GM19468 (cell line): ENCODE measurements around the gene CNTRL.
"Not testable (repeated sequence)": the region's sequence is repeated elsewhere in the genome, so short reads cannot be mapped to it uniquely, and the experiment has no call there.

Experiments used
- ATAC-seq: cut with Tn5 transposase; IDR thresholded peaks from one replicate; pipeline ENCODE4 v1.9.1; 2021; ENCODE audit warnings: mild to moderate bottlenecking, moderate library complexity, moderate number of reproducible peaks; ENCODE audit not compliant: unreplicated experiment; ENCODE audit errors: extremely low read depth

Gene CNTRL

DNA sequence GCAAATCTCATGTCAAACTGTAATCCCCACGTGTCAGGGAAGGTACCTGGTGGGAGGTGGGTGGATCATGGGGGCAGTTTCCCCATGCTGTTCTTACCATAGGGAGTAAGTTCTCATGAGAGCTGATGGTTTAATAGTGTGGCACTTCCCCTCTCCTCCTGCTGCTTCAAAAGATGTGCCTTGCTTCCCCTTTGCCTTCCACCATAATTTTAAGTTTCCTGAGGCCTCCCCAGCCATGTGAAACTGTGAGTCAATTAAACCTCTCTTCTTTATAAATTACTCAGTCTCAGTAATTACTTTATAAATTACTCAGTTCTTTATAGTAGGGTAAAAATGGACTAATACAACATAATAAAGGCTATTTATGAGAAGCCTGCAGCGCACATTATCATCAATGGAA lies 7.1 kb upstream of the CNTRL start:
- no peak for ATAC-seq

DNA sequence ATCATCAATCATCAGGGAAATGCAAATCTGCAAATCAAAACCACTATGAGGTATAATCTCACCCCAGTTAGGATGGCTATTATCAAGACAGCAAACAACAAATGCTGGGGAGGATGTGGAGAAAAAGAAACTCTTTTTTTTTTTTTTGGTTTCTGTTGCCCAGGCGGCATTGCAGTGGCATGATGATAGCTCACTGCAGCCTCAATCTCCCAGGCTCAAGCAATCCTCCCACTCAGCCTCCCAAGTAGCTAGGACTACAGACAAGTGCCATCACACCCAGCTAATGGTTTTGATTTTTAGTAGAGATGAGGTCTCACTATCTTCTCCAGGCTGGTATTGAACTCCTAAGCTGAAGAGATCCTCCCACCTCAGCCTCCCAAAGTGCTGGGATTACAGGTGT lies 5.4 kb upstream of the CNTRL start:
- no peak for ATAC-seq

DNA sequence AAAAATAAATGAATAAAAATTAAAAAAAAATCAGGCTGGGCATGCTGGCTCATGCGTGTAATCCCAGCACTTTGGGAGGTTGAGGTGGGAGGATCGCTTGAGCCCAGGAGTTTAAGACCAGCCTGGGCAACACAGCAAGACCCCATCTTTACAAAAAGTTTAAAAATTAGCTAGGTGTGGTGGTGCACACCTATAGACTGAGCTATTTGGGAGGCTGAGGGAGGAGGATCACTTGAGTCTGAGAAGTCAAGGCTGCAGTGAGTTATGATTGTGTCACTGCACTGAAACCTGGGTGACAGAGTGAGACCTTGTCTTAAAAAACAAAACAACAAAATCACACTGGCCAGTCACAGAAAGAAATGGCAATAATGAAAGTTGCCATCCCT lies 3.4 kb upstream of the CNTRL start:
- no peak for ATAC-seq

DNA sequence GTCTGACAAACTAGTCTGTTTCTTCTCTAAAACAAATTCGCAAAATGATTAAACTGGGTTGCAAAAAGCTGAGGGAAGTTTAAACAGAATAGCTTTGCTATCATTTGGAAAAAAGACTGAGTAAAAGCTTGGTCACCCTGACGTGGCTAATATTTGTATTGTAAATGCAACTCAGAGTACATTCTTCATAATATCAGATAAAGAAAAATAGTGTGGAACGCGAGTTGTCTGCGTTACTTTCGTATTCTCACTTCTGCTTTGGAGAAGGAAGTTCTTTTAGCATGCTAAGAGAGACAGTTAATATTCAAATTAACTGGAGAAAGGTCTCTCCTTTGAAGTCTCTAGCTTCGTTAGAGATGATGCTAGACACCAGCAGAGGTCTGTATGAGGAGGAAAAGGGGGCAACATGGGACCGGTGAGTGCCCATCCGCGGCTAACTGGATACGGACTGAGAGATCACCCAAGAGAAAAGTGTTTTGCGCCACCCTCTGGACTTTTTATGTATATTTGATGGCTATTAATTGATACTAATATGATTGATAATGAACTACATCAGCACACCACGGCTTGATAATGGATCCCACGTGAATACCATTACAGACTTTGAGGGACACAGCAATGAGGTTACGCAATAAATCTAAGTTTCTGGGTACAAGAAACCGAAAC lies 2.9 kb upstream of the CNTRL start:
- peak; percentile 24 for ATAC-seq

DNA sequence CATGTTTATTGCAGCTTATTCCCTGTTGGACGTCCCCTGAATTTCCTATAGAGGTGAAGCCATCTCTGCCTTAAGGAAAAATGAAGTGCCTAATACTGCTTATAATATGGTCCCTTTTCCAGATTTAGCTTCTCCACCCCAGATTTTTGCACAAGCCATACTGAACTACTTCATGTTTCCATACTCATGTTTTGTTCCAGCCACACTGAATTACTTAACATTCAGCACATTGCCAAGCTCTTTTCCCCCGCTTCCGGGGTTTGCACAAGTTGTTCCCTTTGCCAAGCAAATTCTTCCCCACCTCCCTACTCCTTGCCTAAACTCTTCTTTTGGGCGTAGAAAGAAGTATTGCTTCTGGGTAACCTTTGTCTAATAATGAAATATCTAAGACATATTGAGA lies 1.7 kb upstream of the CNTRL start:
- ATAC-seq = no peak

DNA sequence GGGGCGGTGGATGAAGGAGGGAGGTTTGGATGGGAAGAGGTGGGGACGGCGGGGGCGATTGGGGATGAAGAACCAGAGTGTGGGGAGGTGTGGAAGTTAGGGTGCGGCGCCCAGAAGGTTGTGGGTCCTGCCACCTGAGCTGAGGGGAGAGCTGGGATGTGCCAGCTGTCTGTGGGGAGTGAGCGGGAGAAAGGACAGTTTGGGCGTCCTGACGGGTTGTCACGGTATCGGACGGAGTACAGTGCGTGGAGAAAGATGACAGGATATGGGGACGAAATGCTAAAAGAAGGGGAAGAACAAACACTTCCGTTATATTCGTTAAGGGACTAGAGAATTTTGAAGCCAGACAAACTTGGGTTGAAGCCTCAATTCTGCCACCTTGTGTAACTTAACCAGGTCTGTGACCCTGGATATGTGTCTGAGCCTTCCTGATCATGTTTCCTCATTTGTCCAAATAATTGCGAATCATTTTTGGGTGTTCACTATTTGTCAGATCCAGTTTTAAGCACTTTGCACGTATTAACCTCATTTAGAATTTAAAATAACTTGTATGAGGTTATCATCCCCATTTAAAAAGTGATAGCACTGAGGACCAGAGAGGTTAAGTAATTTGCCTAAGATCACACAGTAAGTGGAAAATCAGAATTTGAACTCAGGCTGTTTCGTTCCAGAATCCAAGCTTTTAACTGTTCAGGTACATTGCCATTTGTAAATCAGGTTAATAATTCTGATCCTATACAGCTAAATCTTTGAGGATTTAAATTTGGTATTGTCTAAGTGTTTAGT lies 689 bp downstream of the CNTRL start:
- no peak for ATAC-seq

DNA sequence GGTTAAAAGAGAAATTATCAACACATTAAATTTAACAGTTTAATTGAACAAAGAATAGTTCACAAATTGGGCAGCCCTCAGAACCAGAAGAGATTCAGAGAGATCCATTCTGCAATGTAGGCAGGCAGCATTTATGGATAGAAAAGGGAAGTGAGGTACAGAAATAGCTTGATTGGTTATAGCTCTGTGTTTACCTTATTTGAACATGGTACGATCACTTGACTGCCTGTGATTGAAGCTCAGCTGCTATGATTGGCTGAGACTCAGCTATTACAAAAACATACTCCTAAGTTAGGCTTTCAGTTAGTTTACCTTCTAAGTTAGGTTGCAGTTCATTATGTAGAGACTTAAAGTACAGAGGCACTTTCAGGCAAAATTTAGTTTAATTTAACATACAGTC lies 7.3 kb downstream of the CNTRL start:
- no peak for ATAC-seq

DNA sequence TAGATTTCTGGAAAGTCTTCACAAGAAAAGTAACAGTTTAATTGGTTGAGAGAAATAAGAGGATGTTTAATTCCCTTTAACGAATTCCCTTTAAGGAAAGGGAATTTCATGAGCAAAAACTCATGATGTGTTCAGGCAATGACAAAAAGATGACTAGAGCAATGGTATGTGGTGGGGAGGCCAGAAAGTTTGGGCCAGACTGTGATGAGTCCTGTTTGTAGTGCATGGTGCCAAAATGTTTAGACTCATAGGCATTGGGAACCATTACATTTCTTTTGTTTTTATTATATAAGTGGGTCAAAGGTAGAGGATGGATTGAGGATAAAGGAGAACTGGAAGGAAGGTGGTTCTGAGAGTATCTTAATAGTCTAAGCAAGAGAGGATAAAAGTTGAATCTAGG lies 10.9 kb downstream of the CNTRL start:
- ATAC-seq = no peak

DNA sequence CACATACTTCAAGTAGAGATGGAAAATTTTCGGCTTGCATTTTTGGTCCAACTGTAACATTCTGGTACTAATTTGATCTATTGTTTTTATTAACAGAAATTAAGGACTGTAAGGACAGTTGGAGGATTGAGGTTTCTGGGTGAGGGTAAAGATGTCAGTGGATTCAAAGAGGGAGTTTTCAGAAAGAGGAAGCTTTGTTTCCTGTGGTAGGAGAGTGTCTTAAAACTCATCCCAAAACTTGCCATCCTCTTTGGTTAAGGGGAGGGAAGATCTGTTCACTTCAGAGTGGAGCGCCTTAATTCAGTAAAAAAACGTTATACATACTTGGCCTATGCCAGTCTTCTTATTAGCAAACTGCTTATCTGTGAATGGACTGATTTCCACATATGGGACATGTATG lies 13.8 kb downstream of the CNTRL start:
- ATAC-seq = no peak

DNA sequence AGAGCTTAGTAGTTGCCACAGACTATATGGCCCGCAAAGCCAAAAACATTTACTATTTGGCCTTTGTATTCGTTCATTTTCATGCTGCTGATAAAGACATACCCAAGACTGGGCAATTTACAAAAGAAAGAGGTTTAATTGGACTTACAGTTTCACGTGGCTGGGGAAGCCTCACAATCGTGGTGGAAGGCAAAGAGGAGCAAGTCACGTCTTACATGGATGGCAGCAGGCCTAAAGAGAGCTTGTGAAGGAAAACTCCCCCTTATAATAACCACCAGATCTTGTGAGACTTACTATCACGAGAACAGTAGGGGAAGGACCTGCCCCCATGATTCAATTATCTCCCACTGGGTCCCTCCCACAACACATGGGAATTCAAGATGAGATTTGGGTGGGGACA lies 16.0 kb downstream of the CNTRL start:
- ATAC-seq = not testable (repeated sequence)

DNA sequence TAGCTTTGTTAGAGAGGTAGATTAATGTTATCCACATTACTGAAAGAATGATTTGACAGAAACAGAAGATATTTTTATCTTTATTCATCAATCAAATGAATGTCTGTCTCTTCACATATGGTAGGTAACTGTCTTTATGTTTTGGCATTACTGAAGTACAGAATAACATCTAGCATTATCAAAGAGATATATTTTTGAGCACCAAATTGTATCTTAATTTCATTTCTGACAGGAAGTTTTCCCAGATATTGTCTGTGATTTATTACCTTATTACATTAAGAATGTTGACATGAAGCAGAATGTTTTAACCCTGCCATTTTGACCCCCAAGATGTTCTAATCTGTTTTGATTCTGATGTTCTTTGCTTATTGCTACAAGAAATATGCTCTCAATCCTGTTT lies 20.3 kb downstream of the CNTRL start:
- no peak for ATAC-seq

DNA sequence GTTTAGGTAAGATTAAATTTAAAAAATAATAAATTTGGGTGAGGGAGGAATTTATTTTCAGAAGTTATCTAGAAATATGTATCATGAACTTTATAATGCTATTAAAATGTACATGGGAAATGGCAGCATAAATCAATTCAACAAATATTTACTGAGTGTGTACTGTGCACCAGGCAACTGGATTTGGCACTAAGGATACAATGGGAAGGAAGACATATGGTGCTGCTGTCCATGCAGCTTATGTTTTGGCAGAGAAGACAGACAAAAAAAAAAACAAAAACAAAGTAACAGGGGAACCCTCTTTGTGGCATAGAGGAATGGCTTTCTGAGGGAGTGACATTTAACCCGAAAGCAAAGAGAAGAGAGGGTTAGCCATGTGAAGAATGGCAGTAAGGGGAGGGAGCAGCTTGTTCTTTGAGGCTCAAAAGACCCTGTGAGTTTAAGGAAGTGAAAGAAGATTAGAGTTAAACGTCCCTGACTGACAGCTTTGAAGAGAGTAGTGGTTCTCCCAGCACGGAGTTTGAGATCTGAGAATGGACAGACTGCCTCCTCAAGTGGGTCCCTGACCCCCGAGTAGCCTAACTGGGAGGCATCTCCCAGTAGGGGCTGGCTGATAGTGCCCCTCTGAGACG lies 23.9 kb downstream of the CNTRL start:
- no peak for ATAC-seq

DNA sequence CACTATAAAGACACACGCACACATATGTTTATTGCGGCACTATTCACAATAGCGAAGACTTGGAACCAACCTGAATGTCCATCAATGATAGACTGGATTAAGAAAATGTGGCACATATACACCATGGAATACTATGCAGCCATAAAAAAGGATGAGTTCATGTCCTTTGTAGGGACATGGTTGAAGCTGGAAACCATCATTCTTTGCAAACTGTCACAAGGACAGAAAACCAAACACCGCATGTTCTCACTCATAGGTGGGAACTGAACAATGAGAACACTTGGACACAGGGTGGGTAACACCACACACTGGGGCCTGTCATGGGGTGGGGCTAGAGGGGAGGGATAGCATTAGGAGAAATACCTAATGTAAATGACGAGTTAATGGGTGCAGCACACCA lies 29.3 kb downstream of the CNTRL start:
- not testable (repeated sequence) for ATAC-seq

DNA sequence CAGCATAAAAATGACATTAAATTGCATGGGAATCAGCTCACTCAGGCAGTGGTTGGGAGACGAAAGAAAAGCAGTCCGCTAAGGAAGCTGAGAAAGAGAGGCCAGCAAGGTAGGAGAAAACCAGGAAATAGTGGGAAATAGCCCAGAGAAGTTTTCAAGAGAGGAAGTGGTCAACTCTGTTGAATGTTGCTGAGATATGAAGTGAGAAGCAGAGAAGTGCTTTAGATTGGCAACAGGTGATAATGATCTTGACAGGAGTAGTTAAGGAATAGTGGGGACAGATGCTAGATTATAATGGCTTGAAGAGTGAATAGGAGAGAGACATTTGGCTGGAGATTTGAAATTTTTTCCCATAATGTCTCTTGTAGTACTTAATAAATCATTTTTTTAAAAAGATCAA lies 30.8 kb downstream of the CNTRL start:
- no peak for ATAC-seq

DNA sequence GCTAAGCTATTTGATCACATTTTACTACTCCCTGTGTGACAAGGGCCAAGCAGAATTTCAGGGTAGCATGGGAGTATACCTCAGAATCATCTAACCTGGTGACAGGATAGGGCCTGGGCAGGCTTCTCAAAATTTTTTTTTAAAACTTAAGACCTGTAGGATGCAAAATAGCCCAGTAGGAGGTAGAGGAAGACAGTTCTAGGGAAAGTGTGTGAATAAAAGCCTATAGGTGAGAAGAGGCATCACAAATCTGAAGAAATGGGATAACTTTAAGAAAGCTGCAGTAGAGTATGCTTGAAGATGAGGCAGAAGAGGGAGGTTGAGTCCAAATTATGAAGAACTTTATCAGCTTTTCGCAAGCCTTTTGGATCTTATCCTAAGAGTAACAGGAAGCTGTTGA lies 32.3 kb downstream of the CNTRL start:
- no peak for ATAC-seq

DNA sequence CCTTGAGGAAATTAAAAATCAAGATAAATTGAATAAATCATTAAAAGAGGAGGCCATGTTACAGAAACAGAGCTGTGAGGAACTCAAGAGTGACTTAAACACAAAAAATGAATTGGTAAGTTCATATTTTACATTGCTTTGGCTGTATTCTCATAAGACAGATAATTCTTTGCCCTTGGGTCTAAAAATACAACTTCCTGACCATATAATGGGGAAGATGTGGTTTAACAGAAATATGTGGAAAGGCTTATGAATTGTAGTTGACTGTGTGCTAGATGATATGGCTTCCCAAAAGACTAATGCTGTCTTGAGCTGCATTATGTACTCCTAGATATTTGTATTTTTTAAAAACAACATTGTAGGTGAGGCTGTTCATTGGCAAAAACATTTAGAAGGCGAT lies 33.1 kb downstream of the CNTRL start:
- no peak for ATAC-seq

DNA sequence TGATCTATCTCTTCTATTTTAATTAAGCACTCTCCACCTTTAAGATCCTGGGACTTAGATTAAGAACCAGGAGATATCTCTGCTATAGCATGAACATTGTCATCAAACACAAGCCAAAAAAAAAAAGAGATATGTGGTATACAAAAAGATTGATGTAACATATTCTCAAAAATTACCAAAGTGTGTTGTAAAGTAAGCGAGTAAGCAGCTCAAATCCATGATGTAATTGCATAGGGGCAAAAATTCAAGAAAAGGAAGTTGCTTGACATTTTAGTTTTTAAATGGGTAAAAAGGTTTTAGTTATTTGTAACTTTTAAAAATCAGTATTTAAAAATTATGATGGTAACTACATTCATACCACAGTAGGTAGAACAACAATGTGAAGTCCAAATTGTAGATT lies 40.7 kb downstream of the CNTRL start:
- no peak for ATAC-seq

DNA sequence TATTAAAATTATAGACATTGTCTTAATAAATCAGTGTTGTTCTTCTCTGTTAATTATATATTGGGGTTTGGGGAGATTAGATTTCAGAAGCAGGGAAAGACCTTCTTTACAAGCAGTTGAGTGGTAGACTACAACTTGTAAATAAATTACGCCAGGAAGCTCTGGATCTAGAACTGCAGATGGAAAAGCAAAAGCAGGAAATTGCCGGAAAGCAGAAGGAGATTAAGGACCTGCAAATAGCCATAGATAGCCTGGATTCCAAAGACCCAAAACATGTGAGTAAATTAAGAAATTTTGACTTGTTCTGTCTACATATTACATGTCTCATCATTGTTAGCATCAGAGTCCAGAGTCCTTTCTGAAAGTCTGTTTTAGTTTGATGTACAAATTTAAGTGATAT lies 43.5 kb downstream of the CNTRL start:
- ATAC-seq = no peak

DNA sequence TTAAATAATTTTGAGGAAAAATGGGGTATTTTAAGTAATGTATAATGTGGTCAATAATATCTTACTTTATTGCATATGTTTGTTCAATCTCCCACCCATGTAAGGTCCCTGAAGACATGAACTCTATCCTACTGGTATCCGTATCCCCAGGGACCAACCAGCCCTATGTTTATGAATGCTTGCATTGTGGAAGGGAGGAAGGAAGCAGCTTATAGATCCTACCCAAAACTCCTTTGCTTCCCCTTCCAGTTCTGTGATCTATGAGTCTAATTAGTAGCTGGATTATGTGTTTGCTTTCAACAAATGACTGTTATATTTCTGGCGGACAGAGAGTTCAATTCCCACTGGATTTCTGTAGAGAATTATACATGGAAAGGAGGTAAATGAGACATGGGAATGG lies 45.6 kb downstream of the CNTRL start:
- ATAC-seq = no peak

DNA sequence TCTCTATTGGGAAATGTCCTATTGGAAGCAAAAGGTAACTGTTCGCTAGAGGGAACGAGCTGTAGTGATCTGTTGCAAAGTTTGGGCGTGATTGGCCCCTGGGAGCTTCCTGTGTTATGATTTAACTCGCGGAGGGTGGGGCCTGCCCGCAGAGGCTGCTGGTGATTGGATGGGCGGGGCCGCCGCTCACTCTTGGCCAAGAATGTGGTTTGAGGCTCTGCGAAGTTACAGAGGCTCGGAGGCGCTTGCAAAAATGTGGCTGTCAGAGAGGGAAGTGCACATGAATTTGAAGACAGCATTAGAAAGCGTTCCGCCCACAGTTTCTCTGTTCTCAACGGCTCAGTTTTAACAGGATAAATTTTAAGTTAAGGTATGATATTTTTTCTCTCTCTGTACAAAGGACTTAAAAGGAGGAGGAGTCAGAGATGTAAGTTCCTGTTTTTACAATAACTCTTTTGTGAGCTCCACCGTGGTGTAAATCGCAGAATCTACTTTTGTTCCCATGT lies 46.9 kb downstream of the CNTRL start:
- peak; percentile 98 for ATAC-seq

DNA sequence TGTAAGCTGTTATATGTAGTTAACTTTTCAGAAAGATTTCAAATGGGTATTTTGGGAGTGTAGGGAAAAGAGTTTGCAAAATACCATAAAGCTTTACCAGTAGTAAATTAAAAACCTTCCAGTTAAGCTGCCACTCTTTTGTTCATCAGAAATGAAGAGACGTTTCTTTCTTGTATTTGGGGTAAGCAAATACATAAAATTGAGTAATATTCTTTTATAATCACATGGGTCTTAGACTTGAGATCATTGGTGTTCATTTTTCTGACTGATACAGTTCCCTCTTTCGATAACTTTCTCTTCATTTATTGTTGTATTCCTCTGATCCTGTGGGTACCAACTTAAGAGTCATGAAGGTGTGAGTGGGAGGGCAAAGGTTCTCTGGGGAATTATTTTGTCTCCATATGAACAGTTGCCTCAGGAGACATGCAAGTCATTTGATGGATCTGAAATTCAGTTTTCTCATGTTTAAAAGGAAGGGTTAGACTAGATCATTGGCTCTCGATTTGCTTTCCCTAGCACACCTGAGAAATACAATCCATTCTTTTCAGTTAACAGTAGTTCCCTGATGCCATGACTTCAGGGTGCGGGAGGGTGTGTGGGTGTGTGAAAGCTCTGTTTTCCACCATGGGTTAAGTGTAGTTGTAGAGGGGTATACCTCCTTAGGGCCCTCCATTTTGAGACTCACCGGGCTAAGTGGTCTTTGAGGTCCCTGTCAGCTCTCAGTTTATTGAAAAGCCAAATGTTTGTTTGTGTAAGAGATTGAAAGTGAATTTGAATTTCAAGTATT lies 47.7 kb downstream of the CNTRL start:
- ATAC-seq = no peak
